Islet precursor cell (in vitro differentiated cells): ENCODE data around the gene JAM3.
A peak's percentile ranks its signal among the peaks of the same experiment; 100 is the strongest.
"Not testable (repeated sequence)": the region's sequence is repeated elsewhere in the genome, so short reads cannot be mapped to it uniquely, and the experiment has no call there.

Experiments
- DNase-seq: peaks from one replicate; pipeline ENCODE4 v3.0.0-alpha.2; 2018

JAM3 gene

GRCh38 chr11:134063124-134063495 lies 5.8 kb upstream of the JAM3 start:
- no peak for DNase-seq

DNA sequence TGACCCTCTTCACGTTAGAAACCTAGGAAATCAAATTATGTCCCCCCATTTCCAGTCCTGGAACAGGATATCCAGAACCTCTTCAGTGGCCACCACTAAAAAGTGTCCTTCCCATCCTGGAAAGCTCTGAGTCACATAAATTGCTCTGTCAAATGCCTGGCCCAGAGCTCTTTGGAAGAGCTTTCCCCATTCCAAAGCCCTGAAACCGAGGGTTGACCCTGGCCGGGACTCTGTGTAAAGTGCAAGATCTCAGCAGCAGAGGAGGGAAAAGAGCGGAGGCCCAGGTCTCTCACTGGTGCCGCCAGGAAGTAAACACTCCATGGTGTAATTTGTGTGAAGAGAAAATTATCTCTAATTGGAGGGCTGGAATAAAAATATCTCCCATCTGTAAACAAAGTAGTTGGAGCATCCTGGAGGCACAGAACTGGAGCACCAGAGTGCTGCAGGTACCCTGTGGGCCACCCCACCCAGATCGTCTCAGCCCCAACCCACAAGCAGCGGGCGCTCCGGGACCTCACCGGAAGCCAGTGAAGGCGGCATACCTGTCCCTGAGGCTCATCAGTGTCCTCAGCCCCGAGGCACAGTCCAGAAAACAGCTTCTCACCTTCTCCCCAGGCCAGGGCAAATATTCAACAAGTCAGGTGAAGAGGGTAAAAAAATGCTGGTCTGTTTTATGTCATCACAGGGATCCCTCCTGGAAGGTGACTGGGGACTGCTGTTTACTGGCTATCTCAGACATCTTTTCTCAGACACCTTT lies 4.7 kb upstream of the JAM3 start:
- DNase-seq = no peak

DNA sequence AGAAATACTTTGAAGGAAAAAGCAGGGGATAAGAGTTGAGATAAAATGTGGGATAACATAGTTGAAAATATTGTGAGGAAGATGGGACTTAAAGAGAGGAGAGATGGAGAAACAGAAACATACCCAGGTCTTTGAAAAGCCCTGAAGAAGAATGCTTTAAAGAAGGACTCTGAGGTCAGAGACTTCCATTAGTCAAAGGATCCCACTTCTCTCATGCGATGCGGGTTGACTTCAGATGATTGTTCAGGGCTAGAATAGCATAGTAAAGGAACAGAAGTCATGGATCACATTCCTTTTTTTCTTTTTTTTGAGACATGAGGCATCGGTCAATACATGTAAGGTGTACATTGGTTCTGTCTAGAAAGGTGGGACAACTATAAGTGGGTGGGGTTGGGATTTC lies 3.5 kb upstream of the JAM3 start:
- no peak for DNase-seq

GRCh38 chr11:134066943-134067885 lies 1.7 kb upstream of the JAM3 start:
- no peak for DNase-seq

DNA sequence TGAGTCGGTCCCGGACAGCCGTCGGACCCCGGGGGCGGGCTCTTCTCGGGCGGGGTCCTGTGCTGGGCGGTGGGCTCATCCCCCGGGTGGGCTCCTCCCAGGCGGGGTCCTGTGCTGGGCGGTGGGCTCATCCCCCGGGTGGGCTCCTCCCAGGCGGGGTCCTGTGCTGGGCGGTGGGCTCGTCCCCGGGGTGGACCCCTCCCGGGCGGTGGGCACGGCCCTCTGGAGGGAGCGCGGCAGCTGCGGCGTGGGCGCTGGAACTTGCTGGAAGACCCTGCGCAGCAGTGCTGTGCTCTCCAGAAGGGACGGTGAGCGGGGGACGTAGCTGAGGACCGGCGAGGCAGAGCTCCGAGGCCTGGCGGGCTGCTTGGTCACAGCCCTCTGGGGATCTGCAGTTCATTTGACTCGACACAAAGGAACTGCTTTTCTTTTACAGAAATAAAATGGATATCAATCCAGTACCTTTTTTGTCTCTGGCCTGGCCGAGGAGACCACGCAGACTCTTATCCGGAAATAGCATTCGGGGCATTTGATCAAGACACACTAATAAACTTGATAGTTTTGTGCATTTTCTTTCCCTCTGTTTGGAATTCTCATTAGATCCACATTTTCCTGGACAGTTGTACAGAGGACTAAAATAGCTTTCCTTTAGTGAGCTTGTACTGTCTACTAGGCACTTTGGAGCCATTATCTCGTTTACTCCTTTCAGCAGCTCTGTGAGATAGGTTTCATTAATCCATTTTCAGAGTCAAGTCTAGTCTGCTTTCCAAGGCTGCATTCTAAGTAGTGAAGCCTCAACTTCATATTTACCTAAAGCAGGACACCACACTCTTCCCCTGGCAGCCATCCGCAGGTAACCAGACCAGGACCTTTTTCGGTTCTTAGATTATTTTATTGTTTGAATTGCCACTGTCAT lies 812 bp downstream of the JAM3 start:
- peak; percentile 73 for DNase-seq

DNA sequence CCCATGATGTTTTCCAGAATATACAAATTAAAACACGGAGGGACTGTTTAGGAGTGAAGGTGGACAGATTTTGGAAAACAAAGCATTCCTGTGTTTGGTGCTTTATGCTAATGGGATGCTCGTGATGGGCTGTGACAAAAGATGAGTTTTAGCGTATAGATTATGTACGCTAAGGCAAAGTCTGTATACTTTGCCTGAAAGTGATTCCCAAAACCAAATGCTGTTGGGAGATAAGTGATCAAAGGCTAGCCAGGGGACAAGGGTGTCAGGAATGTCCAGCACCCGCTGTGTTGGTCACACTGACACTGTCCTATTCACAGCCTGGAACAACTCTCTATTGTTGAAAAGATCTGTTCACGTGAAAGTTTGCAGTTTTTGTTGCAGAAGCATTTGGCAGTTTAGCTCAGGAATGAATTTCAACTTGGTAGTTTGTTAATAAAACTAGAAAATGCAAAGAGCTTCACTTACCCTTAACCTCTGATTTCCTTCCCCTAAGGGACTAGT lies 1.5 kb downstream of the JAM3 start:
- no peak for DNase-seq

DNA sequence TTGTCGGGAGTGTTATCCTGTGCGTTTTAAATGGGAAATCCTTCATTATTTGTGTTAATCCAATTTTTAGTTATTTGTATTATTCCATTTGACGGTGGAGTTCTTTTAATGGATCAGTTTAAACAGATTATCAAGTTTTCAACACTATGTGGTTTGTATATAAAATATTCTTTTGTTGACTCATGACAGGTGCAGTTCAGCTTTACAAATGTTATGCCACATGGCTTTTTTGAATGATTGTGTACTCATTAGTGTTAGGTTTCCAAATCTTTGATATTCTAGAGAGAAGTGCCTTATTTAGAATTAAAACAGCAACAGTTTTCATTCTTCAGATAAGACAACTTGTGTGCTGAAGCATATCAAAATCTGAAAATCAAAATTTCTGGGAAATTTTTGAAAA lies 2.4 kb downstream of the JAM3 start:
- DNase-seq = no peak

DNA sequence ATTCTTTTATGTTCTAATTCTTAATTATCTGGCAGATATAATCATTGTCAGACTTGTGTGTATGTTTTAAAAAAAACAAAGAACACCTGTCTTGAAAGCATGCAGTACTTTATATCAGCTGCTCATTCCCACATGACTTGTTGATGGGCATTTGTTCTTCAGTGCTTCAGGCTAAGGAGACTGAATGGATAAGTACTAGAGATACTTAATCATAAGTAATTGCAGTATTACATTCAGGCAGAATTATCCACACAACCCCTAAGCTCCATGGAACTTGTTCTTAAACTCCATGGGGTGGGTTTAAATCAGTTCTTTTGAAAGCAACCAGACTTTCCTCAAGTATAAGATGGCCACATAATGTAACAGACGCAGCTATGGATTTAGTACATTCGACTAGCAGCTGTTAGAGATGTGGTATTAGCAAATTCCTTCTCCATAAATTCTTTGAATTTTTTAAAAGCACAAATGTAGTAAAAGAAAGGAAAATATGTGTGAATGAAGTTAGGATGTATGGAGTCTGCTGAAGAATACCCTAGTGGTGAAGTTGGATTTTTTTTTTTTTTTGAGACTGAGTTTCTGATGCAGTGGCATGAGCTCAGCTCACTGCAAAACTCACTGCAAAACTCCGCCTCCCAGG lies 3.0 kb downstream of the JAM3 start:
- DNase-seq = no peak

DNA sequence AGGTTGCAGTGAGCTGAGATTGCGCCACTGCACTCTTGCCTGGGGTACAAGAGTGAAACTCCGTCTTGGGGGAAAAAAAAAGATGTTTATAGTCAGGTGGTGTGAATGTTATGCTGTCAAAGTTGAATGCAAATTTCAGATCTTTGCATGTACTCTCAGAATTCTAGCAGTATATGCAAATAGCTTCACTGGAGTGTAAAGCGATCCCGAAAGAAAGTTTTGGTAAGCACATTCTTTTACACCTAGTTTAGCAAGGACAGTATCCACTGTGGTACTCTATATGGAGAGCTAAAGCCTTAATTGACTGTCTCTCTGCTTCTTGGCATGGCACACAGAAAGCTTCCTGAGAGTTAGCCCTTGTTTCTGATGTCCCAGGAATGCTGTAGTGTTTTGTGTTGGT lies 4.0 kb downstream of the JAM3 start:
- no peak for DNase-seq

DNA sequence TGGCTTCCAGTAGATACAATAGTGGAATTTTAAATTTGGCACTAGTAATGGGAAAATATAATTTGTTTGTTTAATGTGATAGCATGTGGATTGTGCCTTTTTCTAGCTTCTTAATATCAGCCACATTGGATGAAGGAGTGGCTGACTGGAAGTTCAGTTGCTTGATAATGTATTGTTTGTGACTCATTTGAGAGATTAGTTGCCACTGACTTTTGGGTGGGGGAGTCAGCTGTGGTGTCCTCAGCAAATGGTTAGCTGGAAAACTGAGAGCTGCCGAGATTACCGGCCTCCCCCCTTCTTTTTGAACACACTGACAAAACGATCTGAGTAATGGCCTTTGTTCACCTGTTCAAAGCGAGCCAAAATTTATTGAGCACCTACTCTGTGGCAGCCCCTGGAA lies 5.5 kb downstream of the JAM3 start:
- DNase-seq = no peak

GRCh38 chr11:134074766-134075165 lies 5.9 kb downstream of the JAM3 start:
- DNase-seq = no peak

- DNase-seq = no peak
Measured at GRCh38 chr11:134079317-134079716, 10.4 kb downstream of the JAM3 start.

GRCh38 chr11:134081258-134081657 lies 12.4 kb downstream of the JAM3 start:
- DNase-seq = not testable (repeated sequence)

DNA sequence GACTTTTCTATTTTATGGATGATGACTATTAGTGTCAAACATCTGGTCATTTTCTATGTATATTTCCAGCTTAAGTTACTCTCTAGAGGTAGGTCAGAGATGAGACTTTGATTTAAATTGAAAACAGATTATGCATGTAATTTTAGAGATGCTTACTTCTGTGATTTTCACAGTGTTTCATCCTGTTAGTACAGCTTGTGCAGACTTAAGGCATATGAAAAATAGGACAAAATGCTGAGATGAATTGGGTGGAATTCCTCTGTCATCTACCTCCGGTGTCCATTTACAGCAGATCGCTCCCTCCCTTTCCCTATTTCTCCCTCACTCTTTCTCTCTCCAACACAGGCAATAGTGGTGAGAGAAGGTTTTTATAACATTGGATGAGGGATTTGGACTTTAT lies 14.1 kb downstream of the JAM3 start:
- no peak for DNase-seq

- no peak for DNase-seq
Measured at GRCh38 chr11:134086376-134086775, 17.5 kb downstream of the JAM3 start.

GRCh38 chr11:134092006-134092405 lies 23.1 kb downstream of the JAM3 start:
- DNase-seq = not testable (repeated sequence)

DNA sequence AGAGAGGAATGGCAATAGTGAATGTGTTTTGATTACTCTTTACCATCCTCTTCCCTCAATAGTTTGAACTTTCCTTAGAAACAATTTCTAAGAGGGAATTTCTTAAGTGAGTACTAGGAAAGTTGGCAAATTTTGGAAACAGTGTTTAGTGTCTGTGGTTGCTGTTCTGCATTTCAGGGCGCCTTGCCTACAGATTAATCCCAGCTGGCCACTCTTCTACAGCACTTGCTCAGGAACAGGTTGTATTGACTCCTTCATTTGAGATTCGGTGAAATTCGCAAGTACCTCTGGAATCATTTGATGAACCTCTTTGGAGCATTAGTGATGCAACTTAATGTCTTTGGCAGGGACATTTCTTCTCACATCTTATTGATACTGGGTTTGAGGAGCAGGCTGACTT lies 28.3 kb downstream of the JAM3 start:
- DNase-seq = no peak

DNA sequence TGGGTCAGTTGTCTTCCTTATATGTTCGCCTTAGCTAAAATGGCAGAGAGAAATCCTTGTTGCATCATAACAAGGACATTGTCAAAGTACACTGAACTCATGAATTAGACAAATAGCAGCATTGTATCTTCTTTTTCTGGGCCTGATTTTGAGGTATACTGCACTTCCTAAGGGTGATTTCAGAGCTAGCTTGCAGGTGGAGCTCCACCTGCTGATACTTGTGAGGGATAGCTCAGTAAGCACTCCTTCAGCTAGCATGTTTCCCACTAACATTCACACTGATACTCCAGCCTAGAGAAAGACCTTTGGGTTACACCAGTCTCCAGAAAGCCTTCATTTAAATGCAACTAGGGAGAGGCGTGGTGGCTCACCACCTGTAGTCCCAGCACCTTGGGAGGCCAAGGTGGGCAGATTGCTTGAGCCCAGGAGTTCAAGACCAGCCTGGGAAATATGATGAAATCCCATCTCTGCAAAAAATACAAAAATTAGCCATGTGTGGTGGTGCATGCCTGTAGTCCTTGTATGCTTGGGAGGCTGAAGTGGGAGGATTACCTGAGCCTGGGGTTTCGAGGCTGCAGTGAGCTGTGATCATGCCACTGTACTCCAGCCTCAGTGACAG lies 29.8 kb downstream of the JAM3 start:
- no peak for DNase-seq

DNA sequence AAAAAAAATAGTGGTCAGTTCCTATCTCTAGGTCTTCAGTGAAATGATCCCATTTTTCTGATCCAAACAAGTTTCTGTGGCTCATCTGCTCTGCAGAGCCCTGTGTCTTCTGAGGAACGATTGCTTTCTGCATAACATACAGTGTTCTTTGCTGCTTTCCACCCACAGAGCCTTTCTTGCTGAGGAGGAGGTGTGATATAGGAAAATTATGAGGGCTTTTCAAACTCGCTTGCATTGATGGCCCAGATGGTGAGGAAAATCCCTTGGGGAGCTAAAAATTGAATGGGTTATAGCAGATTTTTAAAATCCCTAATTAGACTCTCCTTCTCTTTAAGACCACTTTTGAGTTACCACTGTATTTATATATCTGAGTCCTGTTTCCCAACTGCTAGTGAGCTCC lies 31.3 kb downstream of the JAM3 start:
- no peak for DNase-seq

DNA sequence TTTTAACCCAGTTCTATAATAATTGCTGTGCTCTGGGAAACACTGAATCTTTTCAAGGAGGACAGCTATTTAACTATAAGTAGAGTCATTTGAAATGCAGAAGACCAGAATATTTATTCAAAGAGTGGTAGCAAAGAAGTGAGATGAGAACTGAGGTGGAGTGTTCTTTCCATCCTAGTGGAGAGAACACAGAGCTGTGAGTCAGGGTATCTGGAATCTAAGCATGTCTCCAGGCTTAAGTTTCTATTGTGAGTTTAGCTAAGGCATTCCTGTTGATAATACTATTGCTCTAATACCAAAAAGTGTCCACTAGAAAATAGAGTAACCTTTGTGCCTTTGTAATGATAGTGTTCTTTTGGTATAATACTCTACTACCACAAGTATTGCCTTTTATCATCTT lies 32.4 kb downstream of the JAM3 start:
- DNase-seq = no peak

DNA sequence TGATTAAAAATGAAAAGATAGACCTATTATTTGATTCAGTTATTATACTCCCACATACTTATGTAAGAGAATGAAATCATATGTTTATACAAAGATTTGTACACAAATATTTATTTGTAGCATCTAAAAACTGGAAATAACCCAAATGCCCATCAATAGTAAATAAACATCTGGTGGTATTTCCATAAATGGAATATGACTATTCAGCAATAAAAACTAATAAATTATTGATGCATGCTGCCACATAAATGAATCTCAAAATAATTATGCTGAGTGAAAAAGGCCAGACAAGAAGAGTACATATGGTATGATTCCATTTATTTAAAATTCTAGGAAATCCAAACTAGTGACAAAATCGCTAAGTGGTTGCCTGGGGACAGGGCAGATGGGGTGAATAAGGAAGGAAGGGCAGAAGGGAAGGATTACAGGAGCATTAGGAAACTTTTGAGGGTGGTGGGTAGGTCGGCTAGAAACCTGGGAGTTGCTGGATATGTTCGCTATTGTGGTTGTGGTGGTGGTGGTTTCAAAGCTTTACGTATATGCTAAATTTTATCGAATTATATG lies 41.5 kb downstream of the JAM3 start:
- DNase-seq = no peak

DNA sequence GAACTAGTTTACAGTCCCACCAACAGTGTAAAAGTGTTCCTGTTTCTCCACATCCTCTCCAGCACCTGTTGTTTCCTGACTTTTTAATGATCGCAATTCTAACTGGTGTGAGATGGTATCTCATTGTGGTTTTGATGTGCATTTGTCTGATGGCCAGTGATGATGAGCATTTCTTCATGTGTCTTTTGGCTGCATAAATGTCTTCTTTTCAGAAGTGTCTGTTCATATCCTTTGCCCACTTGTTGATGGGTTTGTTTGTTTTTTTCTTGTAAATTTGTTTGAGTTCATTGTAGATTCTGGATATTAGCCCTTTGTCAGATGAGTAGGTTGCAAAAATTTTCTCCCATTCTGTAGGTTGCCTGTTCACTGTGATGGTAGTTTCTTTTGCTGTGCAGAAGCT lies 44.9 kb downstream of the JAM3 start:
- not testable (repeated sequence) for DNase-seq
